Liver (tissue), 9 donors: ENCODE measurements around the gene NECAB2. TPM values are rescaled to one million over a fixed set of nuclear protein-coding genes. Genes with fewer than 3 reads are reported as not detected.

Source experiments
- DNase-seq: peaks from one replicate; pipeline ENCODE4 v3.0.0-alpha.2; 2017; ENCODE audit warnings: low spot score
- H3K27ac ChIP-seq, 2 donors: one replicate each; pipeline ENCODE4 v1.7.0; 2013; ENCODE audit warnings: inconsistent platforms in 2 of 2, low read length in 2 of 2, control low read depth in 1 of 2, low read depth in 1 of 2, mild to moderate bottlenecking in 1 of 2
- H3K27me3 ChIP-seq, 4 donors: one replicate each; pipeline versions ENCODE4 v1.6.1 to v1.7.0; 2013; ENCODE audit warnings: low read length in 3 of 4, inconsistent platforms in 1 of 4, mild to moderate bottlenecking in 1 of 4, moderate library complexity in 1 of 4; ENCODE audit not compliant: control insufficient read depth in 4 of 4, insufficient read depth in 4 of 4
- H3K36me3 ChIP-seq, 4 donors: one replicate each; pipeline versions ENCODE4 v1.6.1 to v1.7.0; 2013; ENCODE audit warnings: low read length in 3 of 4, mild to moderate bottlenecking in 3 of 4, low read depth in 1 of 4, moderate library complexity in 1 of 4; ENCODE audit not compliant: control insufficient read depth in 4 of 4, insufficient read depth in 3 of 4
- H3K4me1 ChIP-seq, 4 donors: one replicate each; pipeline versions ENCODE4 v1.6.1 to v1.7.0; 2013; ENCODE audit warnings: low read length in 3 of 4, mild to moderate bottlenecking in 3 of 4, moderate library complexity in 1 of 4; ENCODE audit not compliant: control insufficient read depth in 4 of 4, insufficient read depth in 4 of 4
- H3K4me3 ChIP-seq, 3 donors: one replicate each; pipeline versions ENCODE4 v1.6.1 to v1.7.0; 2013; ENCODE audit warnings: low read length in 3 of 3, control low read depth in 1 of 3, low read depth in 1 of 3, mild to moderate bottlenecking in 1 of 3
- H3K9ac ChIP-seq, 2 donors: one replicate each; pipeline ENCODE4 v1.7.0; 2013; ENCODE audit warnings: low read length in 2 of 2, mild to moderate bottlenecking in 2 of 2, moderate library complexity in 2 of 2, control low read depth in 1 of 2, low read depth in 1 of 2
- H3K9me3 ChIP-seq, 4 donors: one replicate each; pipeline versions ENCODE4 v1.6.1 to v1.7.0; 2013; ENCODE audit warnings: low read length in 3 of 4; ENCODE audit not compliant: control insufficient read depth in 4 of 4
- ATF3 ChIP-seq: IDR thresholded peaks from 2 replicates; pipeline ENCODE4 v1.6.1; 2016; ENCODE audit warnings: antibody characterized with exemption
- CTCF ChIP-seq: fragments of 150-350 bp; IDR thresholded peaks from 2 replicates; pipeline ENCODE4 v1.5.1; 2017; ENCODE audit warnings: improper control_type of control experiment, low read depth, low read length; ENCODE audit not compliant: missing input control
- EGR1 ChIP-seq, 2 donors: IDR thresholded peaks; 2 replicates each; pipeline ENCODE4 v1.6.1; 2016 to 2018; ENCODE audit warnings: antibody characterized with exemption in 2 of 2, low read depth in 2 of 2
- FOXA1 ChIP-seq: IDR thresholded peaks from 2 replicates; pipeline ENCODE4 v1.6.1; 2016; ENCODE audit warnings: antibody characterized with exemption
- FOXA2 ChIP-seq: IDR thresholded peaks from 2 replicates; pipeline ENCODE4 v1.6.1; 2016; ENCODE audit warnings: antibody characterized with exemption
- GABPA ChIP-seq, 2 donors: IDR thresholded peaks in 1 of 2; conservative IDR thresholded peaks in 1 of 2; 2 replicates each; pipeline ENCODE4 v1.6.1; 2016; ENCODE audit warnings: antibody characterized with exemption in 2 of 2, mild to moderate bottlenecking in 1 of 2, moderate library complexity in 1 of 2
- HNF4A ChIP-seq, 2 donors: conservative IDR thresholded peaks; 2 replicates each; pipeline ENCODE4 v1.6.1; 2016; ENCODE audit warnings: antibody characterized with exemption in 2 of 2, mild to moderate bottlenecking in 2 of 2
- HNF4G ChIP-seq: IDR thresholded peaks from 2 replicates; pipeline ENCODE4 v1.6.1; 2016; ENCODE audit warnings: antibody characterized with exemption
- JUND ChIP-seq, 2 donors: IDR thresholded peaks; 2 replicates each; pipeline ENCODE4 v1.6.1; 2016; ENCODE audit warnings: antibody characterized with exemption in 2 of 2
- MAX ChIP-seq: IDR thresholded peaks from 2 replicates; pipeline ENCODE4 v1.6.1; 2016; ENCODE audit warnings: antibody characterized with exemption
- NR2F2 ChIP-seq: IDR thresholded peaks from 2 replicates; pipeline ENCODE4 v1.6.1; 2016; ENCODE audit warnings: antibody characterized with exemption
- RAD21 ChIP-seq, 2 donors: IDR thresholded peaks; 2 replicates each; pipeline ENCODE4 v1.6.1; 2016; ENCODE audit warnings: antibody characterized with exemption in 2 of 2, mild to moderate bottlenecking in 2 of 2
- RXRA ChIP-seq, 2 donors: IDR thresholded peaks; 2 replicates each; pipeline ENCODE4 v1.6.1; 2017 to 2018; ENCODE audit warnings: antibody characterized with exemption in 2 of 2, mild to moderate bottlenecking in 1 of 2
- SP1 ChIP-seq: IDR thresholded peaks from 2 replicates; pipeline ENCODE4 v1.6.1; 2018; ENCODE audit warnings: antibody characterized with exemption, mild to moderate bottlenecking
- TAF1 ChIP-seq: conservative IDR thresholded peaks from 2 replicates; pipeline ENCODE4 v1.6.1; 2016; ENCODE audit warnings: antibody characterized with exemption, mild to moderate bottlenecking
- YY1 ChIP-seq: IDR thresholded peaks from 2 replicates; pipeline ENCODE4 v1.6.1; 2016; ENCODE audit warnings: antibody characterized with exemption, mild to moderate bottlenecking
- ZBTB33 ChIP-seq: IDR thresholded peaks from 2 replicates; pipeline ENCODE4 v1.6.1; 2016; ENCODE audit warnings: antibody characterized with exemption
- WGBS: extraction: QIAGEN DNeasy Blood & Tissue Kit; methylation state at CpG from one replicate; pipeline ENCODE4 v1.1.7; 2013; 5-methylcytosine and 5-hydroxymethylcytosine counted together
- polyA plus RNA-seq, 2 donors: library from polyadenylated mRNA; stranded (reverse) in 1 of 2; unstranded in 1 of 2; fragments of 200-250 nt in 1 of 2; fragments of >200 nt in 1 of 2; fragmentation: Nextera tagmentation in 1 of 2; extraction: Ambion mirVana in 1 of 2; gene quantifications; one replicate each; pipeline versions ENCODE4 v1.2.1 to v1.2.3, GENCODE V29; 2013 to 2015
- total RNA-seq, 2 donors: library from RNA; depleted of rRNA; stranded (reverse); fragments of >200 nt; gene quantifications; one replicate each; pipeline ENCODE4 v1.2.3, GENCODE V29; 2014
- donor health status: healthy.
- donor health status: healthy.
- donor health status: healthy.
- donor health status: healthy.
- donor health status: healthy.

Gene NECAB2
- total and polyA plus RNA-seq, 4 donors = 2.7 to 3.8 (median 2.9) TPM; not detected in 1

- DNase-seq = no peak
- H3K27me3 ChIP-seq = no peaks in the 10 kb centered on the region
Measured at GRCh38 chr16:84040226-84040822, 72.3 kb downstream of the NECAB2 start.

GRCh38 chr16:84040823-84041820 lies 73.1 kb downstream of the NECAB2 start:
- H3K4me1 ChIP-seq = no peaks in the 10 kb centered on the region
- no peak overlapping the region for H3K4me3 ChIP-seq
- no peak for TF ChIP-seq ZBTB33
- no peak for TF ChIP-seq FOXA2
- TF ChIP-seq MAX = no peak
- no peak for TF ChIP-seq RXRA (IDR thresholded peaks at IDR 0.05)
- no peak for TF ChIP-seq GABPA (IDR thresholded peaks at IDR 0.05 in 1 of 2, conservative IDR thresholded peaks at IDR 0.05 in 1 of 2)
- no peak for TF ChIP-seq EGR1 (IDR thresholded peaks at IDR 0.05; ENCODE audit: low read depth in 2 of 2)
- TF ChIP-seq HNF4A (conservative IDR thresholded peaks at IDR 0.05) = no peak
- TF ChIP-seq YY1 = no peak
- TF ChIP-seq NR2F2 = no peak
- TF ChIP-seq RAD21 (IDR thresholded peaks at IDR 0.05) = no peak
- no peak for TF ChIP-seq FOXA1
- no peak for TF ChIP-seq SP1
- TF ChIP-seq ATF3 = no peak
- no peak for TF ChIP-seq TAF1
- peaks cover 0 to 2% (median 0%) of the 10 kb centered on the region in 4 donors for H3K9me3 ChIP-seq
- no peak for DNase-seq
- H3K36me3 ChIP-seq = no peaks in the 10 kb centered on the region
- H3K27ac ChIP-seq = no peak overlapping the region
- no peaks in the 10 kb centered on the region for H3K27me3 ChIP-seq
- WGBS = 87% methylated on average over 42 of the region's 42 CpGs
- H3K9ac ChIP-seq = no peak overlapping the region

More at GRCh38 chr16:84040226-84040822, 72.3 kb downstream of the NECAB2 start:
- no peak overlapping the region for H3K4me3 ChIP-seq
- WGBS = 90% methylated on average over 14 of the region's 14 CpGs
- H3K9me3 ChIP-seq = peaks cover 0 to 2% (median under 1%) of the 10 kb centered on the region in 4 donors
- no peaks in the 10 kb centered on the region for H3K36me3 ChIP-seq
- H3K4me1 ChIP-seq = no peaks in the 10 kb centered on the region
- H3K27ac ChIP-seq = no peak overlapping the region
- TF ChIP-seq JUND (IDR thresholded peaks at IDR 0.05) (no peak), TAF1 (no peak), HNF4G (no peak), CTCF (no peak), RXRA (IDR thresholded peaks at IDR 0.05) (no peak)
- no peak overlapping the region for H3K9ac ChIP-seq
